ENCODE measurements around the gene APOE. TPM values are rescaled to one million over a fixed set of nuclear protein-coding genes. Genes with fewer than 3 reads are reported as not detected.
"Not testable (repeated sequence)": the region's sequence is repeated elsewhere in the genome, so short reads cannot be mapped to it uniquely, and the experiment has no call there.

APOE gene
- total RNA-seq, 4 donors from 2014 or later: 199 to 635 (median 313) TPM

- no peaks in the 10 kb centered on the region for H3K36me3 ChIP-seq
- 77 to 81% methylated on average over 8 of the region's 8 CpGs for WGBS, 2 donors
- intact Hi-C loops (cut with DNase I): no loop called here
- DNase-seq: no peak
- peaks cover 0 to 19% of the 10 kb centered on the region in 2 donors for H3K4me1 ChIP-seq
- H3K4me3 ChIP-seq (replicated peaks in 1 of 3): no peak overlapping the region
- no peaks in the 10 kb centered on the region for H3K27me3 ChIP-seq
- no peaks in the 10 kb centered on the region for H3K9me3 ChIP-seq
- TF ChIP-seq POLR2A (IDR thresholded peaks at IDR 0.05) (no peak), CTCF (IDR thresholded peaks at IDR 0.05) (no peak)
- H3K27ac ChIP-seq: peak overlapping the region in 1 of 3 donors; percentile 56
Observed at GRCh38 chr19:44924243-44924725, 18.7 kb downstream of the APOE start.

- H3K27me3 ChIP-seq: no peaks in the 10 kb centered on the region
- H3K36me3 ChIP-seq: no peaks in the 10 kb centered on the region
- TF ChIP-seq POLR2A (IDR thresholded peaks at IDR 0.05): no peak
- no peak for TF ChIP-seq CTCF (IDR thresholded peaks at IDR 0.05)
- peak overlapping the region in 1 of 3 donors; percentile 56 for H3K27ac ChIP-seq
- no peaks in the 10 kb centered on the region for H3K9me3 ChIP-seq
- no peak overlapping the region for H3K4me3 ChIP-seq (replicated peaks in 1 of 3)
- 17 to 19% methylated on average over 8 of the region's 8 CpGs for WGBS, 2 donors
- intact Hi-C loops (cut with DNase I): no loop called here
- DNase-seq: peak; percentile 54 to 66
- H3K4me1 ChIP-seq: peaks cover 0 to 19% of the 10 kb centered on the region in 2 donors
Observed at GRCh38 chr19:44925114-44925891, 19.7 kb downstream of the APOE start.

GRCh38 chr19:44926245-44927077 lies 20.9 kb downstream of the APOE start:
- 42 to 43% methylated on average over 17 to 19 of the region's 19 CpGs for WGBS, 2 donors
- H3K27me3 ChIP-seq; H3K4me3 ChIP-seq (replicated peaks in 1 of 3): not testable (repeated sequence)

GRCh38 chr19:44927746-44928145 lies 22.1 kb downstream of the APOE start:
- no peak for DNase-seq
- no peak overlapping the region for H3K27ac ChIP-seq
- WGBS, 2 donors: 23 to 24% methylated on average over 5 of the region's 5 CpGs
- H3K4me3 ChIP-seq (replicated peaks in 1 of 3): no peak overlapping the region
- TF ChIP-seq CTCF (IDR thresholded peaks at IDR 0.05): no peak
- intact Hi-C loops (cut with DNase I): no loop called here
- no peaks in the 10 kb centered on the region for H3K9me3 ChIP-seq
- no peaks in the 10 kb centered on the region for H3K27me3 ChIP-seq
- H3K36me3 ChIP-seq: no peaks in the 10 kb centered on the region
- peaks cover 0 to 19% of the 10 kb centered on the region in 2 donors for H3K4me1 ChIP-seq

More at GRCh38 chr19:44926245-44927077, 20.9 kb downstream of the APOE start:
- DNase-seq; intact Hi-C loops (cut with DNase I); H3K36me3 ChIP-seq; H3K9me3 ChIP-seq: not testable (repeated sequence)
- H3K27ac ChIP-seq: peak overlapping the region in 1 of 3 donors; percentile 7
- peaks cover 0 to 19% of the 10 kb centered on the region in 2 donors for H3K4me1 ChIP-seq

GRCh38 chr19:44930088-44930487 lies 24.5 kb downstream of the APOE start:
- peaks cover 0 to 14% of the 10 kb centered on the region in 2 donors for H3K4me1 ChIP-seq
- no peaks in the 10 kb centered on the region for H3K27me3 ChIP-seq
- no peak overlapping the region for H3K4me3 ChIP-seq (replicated peaks in 1 of 3)
- no peak for DNase-seq
- no peak overlapping the region for H3K27ac ChIP-seq
- no peak for TF ChIP-seq POLR2A (IDR thresholded peaks at IDR 0.05)
- no peak for TF ChIP-seq CTCF (IDR thresholded peaks at IDR 0.05)
- no peaks in the 10 kb centered on the region for H3K36me3 ChIP-seq
- H3K9me3 ChIP-seq: no peaks in the 10 kb centered on the region
- intact Hi-C loops (cut with DNase I): no loop called here
- WGBS, 2 donors: 93 to 96% methylated on average over 7 of the region's 7 CpGs

Data from thyroid gland (tissue), 4 donors.